Type B pancreatic cell (in vitro differentiated cells): Measurements from ENCODE around the gene SLC16A9. TPM values are rescaled to one million over a fixed set of nuclear protein-coding genes. Genes with fewer than 3 reads are reported as not detected.

ENCODE experiments used
- DNase-seq: peaks from one replicate; pipeline ENCODE4 v3.0.0; 2021; ENCODE audit warnings: mixed read lengths; ENCODE audit not compliant: unreplicated experiment; ENCODE audit errors: extremely low spot score
- H3K27ac Mint-ChIP-seq: 2 replicates; pipeline ENCODE4 v1.8.0; 2021; ENCODE audit warnings: mild to moderate bottlenecking, mixed read lengths
- H3K27me3 Mint-ChIP-seq: 2 replicates; pipeline ENCODE4 v1.8.0; 2021; ENCODE audit warnings: mixed read lengths
- H3K36me3 Mint-ChIP-seq: 2 replicates; pipeline ENCODE4 v1.8.0; 2021; ENCODE audit warnings: mixed read lengths
- H3K4me1 Mint-ChIP-seq: one replicate; pipeline ENCODE4 v1.8.0; 2021; ENCODE audit warnings: mixed read lengths; ENCODE audit not compliant: unreplicated experiment
- H3K4me3 Mint-ChIP-seq: 2 replicates; pipeline ENCODE4 v1.8.0; 2021; ENCODE audit warnings: mild to moderate bottlenecking, mixed read lengths
- H3K9me3 Mint-ChIP-seq: 2 replicates; pipeline ENCODE4 v1.8.0; 2021; ENCODE audit warnings: mixed read lengths
- total RNA-seq: library from RNA; stranded (reverse); gene quantifications from 2 replicates; pipeline ENCODE4 v1.2.1, GENCODE V29; 2021; ENCODE audit warnings: low replicate concordance
- TF ChIP-seq, protein P1 (sequence below): fragments of 200-600 bp; sonication (generic); conservative IDR thresholded peaks from 2 replicates; pipeline ENCODE4 v1.5.0; 2021; ENCODE audit warnings: antibody characterized with exemption, mild to moderate bottlenecking

The SLC16A9 gene
- total RNA-seq, 1 donor from 2014 or later, result 18.2 TPM

- peak overlapping the region; percentile 37 for H3K27ac Mint-ChIP-seq
- H3K4me1 Mint-ChIP-seq, result peaks cover 6% of the 10 kb centered on the region
- no peaks in the 10 kb centered on the region for H3K27me3 Mint-ChIP-seq
- H3K4me3 Mint-ChIP-seq, result no peak overlapping the region
- peaks cover 6% of the 10 kb centered on the region for H3K36me3 Mint-ChIP-seq
- TF ChIP-seq, protein P1, sequence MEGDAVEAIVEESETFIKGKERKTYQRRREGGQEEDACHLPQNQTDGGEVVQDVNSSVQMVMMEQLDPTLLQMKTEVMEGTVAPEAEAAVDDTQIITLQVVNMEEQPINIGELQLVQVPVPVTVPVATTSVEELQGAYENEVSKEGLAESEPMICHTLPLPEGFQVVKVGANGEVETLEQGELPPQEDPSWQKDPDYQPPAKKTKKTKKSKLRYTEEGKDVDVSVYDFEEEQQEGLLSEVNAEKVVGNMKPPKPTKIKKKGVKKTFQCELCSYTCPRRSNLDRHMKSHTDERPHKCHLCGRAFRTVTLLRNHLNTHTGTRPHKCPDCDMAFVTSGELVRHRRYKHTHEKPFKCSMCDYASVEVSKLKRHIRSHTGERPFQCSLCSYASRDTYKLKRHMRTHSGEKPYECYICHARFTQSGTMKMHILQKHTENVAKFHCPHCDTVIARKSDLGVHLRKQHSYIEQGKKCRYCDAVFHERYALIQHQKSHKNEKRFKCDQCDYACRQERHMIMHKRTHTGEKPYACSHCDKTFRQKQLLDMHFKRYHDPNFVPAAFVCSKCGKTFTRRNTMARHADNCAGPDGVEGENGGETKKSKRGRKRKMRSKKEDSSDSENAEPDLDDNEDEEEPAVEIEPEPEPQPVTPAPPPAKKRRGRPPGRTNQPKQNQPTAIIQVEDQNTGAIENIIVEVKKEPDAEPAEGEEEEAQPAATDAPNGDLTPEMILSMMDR, result no peak
- DNase-seq, result no peak
- peaks cover 5% of the 10 kb centered on the region for H3K9me3 Mint-ChIP-seq
Measured at GRCh38 chr10:59688921-59689351, 20.7 kb downstream of the SLC16A9 start.

GRCh38 chr10:59687657-59688056 lies 22.0 kb downstream of the SLC16A9 start:
- H3K27ac Mint-ChIP-seq, result no peak overlapping the region
- no peaks in the 10 kb centered on the region for H3K27me3 Mint-ChIP-seq
- H3K36me3 Mint-ChIP-seq, result peaks cover 7% of the 10 kb centered on the region
- TF ChIP-seq, protein P1, result no peak
- no peak overlapping the region for H3K4me3 Mint-ChIP-seq
- H3K4me1 Mint-ChIP-seq, result peaks cover 6% of the 10 kb centered on the region
- DNase-seq, result no peak
- H3K9me3 Mint-ChIP-seq, result peaks cover 5% of the 10 kb centered on the region

- DNase-seq, result no peak
- Mint-ChIP-seq H3K27ac (no peak overlapping the region), H3K36me3 (peaks cover 12% of the 10 kb centered on the region), H3K9me3 (peaks cover 1% of the 10 kb centered on the region), H3K27me3 (no peaks in the 10 kb centered on the region), H3K4me3 (no peak overlapping the region), H3K4me1 (peaks cover 4% of the 10 kb centered on the region)
- TF ChIP-seq, protein P1, result no peak
Measured at GRCh38 chr10:59684006-59684405, 25.6 kb downstream of the SLC16A9 start.

GRCh38 chr10:59682986-59683937 lies 26.4 kb downstream of the SLC16A9 start:
- TF ChIP-seq, protein P1, result no peak
- no peak for DNase-seq
- Mint-ChIP-seq H3K4me3 (no peak overlapping the region), H3K4me1 (no peaks in the 10 kb centered on the region), H3K27me3 (no peaks in the 10 kb centered on the region), H3K36me3 (peaks cover 12% of the 10 kb centered on the region), H3K27ac (no peak overlapping the region), H3K9me3 (peaks cover 3% of the 10 kb centered on the region)

DNA sequence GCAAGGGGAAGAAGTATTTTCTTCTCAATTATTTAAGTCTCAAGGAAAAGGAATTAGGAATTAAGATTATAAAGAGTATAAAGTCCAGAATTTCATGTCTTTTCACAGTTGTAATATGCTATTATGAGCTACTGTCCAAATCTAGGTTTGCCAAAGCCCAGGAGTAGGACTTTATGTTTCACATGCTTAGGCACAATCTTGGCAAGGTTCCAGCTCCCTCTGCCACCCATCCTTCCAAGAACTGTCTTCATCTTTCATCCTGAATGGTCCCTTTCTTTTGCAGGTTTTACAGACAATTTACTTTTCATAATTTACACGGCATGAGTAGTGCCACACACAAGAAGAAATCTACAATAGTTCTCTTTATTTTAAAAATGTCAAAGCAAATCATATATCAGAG lies 29.5 kb downstream of the SLC16A9 start:
- TF ChIP-seq, protein P1, result no peak
- Mint-ChIP-seq H3K36me3 (peaks cover 12% of the 10 kb centered on the region), H3K27me3 (no peaks in the 10 kb centered on the region), H3K27ac (no peak overlapping the region), H3K4me3 (no peak overlapping the region), H3K9me3 (peaks cover 3% of the 10 kb centered on the region), H3K4me1 (no peaks in the 10 kb centered on the region)
- DNase-seq, result no peak
